Astrocyte (in vitro differentiated cells and primary cell): ENCODE measurements around the gene CCDC63.

Experiments
- EZH2 ChIP-seq: IDR thresholded peaks from 2 replicates; pipeline ENCODE4 v1.6.1; 2012; ENCODE audit warnings: mild to moderate bottlenecking, low read length, inconsistent platforms; ENCODE audit not compliant: insufficient read depth
- TF ChIP-seq, protein P1 (sequence below): IDR thresholded peaks from 2 replicates; pipeline ENCODE4 v1.5.1; 2011; ENCODE audit warnings: low read depth, mild to moderate bottlenecking, inconsistent platforms, low read length, moderate library complexity; ENCODE audit not compliant: insufficient read depth

DNA sequence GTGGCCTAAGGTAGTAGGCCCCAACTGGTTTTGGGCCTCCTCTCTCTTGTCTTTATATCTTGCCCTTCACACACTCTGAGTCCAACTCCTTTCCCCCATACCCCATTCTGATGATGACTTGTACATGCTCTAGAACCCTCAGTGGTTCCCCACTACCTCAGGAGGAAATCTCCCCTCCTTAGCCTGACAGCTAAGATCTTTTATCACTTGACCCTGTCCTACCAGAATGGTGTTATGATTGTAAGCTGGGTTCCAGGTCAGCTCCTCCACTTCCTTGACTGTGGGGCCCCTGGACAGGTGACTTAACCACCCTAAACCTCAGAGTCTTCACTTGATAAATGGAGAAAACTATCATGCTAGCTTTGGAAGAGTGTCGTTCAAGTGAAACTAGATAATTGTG, 83.0 kb downstream of the CCDC63 start:
- TF ChIP-seq, protein P1, sequence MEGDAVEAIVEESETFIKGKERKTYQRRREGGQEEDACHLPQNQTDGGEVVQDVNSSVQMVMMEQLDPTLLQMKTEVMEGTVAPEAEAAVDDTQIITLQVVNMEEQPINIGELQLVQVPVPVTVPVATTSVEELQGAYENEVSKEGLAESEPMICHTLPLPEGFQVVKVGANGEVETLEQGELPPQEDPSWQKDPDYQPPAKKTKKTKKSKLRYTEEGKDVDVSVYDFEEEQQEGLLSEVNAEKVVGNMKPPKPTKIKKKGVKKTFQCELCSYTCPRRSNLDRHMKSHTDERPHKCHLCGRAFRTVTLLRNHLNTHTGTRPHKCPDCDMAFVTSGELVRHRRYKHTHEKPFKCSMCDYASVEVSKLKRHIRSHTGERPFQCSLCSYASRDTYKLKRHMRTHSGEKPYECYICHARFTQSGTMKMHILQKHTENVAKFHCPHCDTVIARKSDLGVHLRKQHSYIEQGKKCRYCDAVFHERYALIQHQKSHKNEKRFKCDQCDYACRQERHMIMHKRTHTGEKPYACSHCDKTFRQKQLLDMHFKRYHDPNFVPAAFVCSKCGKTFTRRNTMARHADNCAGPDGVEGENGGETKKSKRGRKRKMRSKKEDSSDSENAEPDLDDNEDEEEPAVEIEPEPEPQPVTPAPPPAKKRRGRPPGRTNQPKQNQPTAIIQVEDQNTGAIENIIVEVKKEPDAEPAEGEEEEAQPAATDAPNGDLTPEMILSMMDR, result no peak
- no peak for TF ChIP-seq EZH2
